HPDE6-E6E7 (cell line): ENCODE results near the gene RAPGEF1.

Source experiments
- DNase-seq: peaks from one replicate; pipeline ENCODE4 v3.0.0; 2011; ENCODE audit warnings: missing footprints; ENCODE audit errors: extremely low spot score

RAPGEF1 gene

DNA sequence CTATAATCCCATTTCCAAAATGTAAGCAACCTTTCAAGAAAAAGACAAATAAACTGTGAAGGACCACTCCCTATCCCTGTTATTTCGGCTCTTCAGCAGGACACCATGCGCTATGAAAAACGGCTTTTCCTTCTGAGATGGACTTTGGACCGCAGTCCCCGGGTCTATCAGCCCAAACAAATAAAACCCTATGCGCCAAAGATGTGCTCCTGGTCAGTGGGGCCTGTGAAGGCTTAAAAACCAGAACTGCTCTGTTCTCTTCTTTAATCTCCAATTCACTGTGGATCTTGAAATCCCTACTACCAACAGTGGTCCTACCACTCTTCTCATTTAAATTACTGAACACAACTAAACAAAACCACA, 33.3 kb downstream of the RAPGEF1 start:
- no peak for DNase-seq

DNA sequence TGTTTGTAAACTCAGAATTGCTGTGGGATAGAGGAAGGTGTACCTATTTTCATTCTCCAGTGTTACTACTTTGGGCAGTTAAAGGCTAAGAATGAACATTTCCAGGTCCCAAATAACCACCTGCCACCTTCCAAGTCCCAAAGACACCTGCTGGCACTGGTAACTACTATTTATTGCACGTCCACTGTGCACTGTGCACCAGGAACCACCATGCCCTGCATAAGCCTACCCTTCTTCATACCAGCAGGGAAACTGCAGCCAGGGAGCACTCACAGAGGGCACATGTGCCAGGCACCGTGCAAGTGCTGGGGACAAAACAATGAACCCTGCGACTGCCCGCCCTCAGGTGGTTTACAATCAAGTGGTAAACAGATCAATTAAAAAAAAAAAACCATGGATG, 34.9 kb downstream of the RAPGEF1 start:
- DNase-seq, result no peak

DNA sequence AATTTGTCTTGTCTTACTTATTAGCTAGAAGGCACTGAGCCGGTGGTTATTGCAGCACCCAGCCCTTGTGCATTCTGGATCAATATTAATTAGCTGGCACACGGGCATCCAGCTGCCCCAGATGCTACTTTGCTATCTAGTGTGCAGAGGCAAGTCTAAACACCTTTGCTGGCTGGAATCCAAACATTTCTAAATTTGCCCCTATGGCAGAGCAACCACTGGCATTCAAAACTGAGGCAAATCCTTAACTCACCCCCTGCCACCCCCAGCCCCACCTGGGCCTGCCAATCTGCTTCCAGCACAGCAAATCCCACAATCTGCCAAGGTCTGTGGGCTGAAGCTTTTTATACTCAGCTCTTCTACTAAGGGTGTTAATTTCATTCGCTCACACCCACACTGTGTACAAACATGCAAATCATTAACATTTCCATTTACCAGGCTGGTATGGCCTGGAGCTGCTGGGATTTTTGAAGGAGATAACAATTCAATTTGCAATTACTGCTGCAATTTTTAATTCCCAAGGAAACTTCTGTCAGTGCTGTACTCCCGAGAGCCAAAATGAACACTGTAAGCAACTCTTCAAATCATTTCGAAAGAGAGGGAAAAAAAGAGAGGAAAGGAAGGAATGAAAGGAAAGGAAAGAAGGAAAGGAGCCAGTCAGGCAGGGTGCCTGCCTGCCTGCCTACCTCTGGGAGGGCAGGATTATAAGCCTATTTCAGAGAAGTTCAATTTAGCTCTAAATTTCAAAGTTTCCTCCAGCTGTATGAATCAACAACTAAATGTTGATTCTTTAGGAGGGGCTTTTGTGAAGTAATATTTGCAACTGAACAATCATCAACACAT, 35.5 kb downstream of the RAPGEF1 start:
- no peak for DNase-seq

DNA sequence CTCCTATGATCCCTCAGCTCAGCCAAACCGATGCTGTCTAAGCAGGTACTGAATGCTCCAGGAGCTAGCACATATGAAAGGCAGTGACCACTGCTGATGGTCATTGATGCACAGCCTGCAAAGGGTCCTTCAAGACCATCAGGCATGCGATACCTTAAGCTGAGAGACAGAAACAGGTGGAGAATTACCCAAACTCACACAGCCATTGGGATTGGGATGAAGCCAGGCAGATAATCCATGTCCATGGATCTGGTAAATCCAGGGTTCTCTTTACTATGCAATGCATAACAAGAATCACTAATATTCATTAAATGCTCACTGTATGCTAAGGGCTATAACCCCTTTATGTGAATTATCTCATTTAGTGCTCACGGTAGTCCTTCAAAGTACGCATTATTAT, 36.2 kb downstream of the RAPGEF1 start:
- no peak for DNase-seq

DNA sequence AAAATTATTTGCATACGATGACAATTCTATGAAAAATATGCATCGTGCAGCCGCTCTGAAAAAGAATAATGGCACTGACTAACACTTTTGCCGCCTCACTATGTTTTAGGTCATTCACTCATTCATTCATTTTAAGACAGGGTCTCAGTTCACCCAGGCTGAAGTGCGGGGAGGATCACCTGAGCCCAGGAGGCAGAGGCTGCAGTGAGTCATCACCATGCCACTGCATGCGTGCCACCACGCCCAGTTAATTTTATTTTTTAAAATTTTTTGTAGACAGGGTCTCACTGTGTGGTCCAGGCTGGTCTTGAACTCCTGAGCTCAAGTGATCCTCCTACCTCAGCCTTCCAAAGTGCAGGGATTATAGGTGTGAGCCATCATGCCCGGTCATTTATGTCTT, 37.0 kb downstream of the RAPGEF1 start:
- no peak for DNase-seq

DNA sequence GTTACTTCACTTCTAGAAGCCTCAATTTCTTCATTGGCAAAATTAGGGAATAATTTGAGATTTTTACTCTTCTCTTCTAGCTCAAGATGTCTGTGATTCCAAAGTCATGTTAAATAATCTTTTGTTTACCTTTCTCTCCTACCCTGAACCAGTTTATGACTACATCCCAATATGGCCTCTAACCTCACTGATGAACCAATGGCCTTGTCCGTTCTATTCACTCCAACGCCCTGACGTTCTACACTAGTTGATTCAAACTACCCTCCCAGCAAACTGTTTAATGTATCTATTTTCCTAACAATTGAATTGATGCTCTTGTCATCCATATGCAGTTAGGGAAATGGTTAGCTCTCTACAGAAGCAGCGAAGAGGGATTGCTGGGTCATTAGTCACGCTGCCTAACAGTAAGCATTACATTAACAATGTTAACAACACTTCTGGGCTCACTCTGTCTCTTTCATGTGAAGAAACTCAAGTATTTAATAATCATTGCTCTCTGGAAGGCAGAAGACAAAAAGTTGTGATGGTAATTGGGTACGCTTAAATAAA, 38.0 kb downstream of the RAPGEF1 start:
- no peak for DNase-seq

DNA sequence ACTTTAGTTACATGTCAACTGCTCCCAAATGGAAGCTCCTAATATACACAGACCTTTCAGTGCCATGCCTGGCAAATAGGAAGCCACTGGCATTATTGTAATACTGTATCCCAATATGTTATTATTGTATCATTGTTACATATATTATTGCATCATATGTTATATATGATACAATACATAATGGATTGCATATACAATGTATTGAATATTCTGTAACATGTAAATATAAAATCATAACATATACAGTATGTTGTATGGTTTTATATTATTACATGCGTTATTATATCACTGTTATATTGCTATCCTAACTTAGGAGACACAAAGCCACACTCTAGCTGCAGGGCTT, 38.5 kb downstream of the RAPGEF1 start:
- DNase-seq, result no peak

DNA sequence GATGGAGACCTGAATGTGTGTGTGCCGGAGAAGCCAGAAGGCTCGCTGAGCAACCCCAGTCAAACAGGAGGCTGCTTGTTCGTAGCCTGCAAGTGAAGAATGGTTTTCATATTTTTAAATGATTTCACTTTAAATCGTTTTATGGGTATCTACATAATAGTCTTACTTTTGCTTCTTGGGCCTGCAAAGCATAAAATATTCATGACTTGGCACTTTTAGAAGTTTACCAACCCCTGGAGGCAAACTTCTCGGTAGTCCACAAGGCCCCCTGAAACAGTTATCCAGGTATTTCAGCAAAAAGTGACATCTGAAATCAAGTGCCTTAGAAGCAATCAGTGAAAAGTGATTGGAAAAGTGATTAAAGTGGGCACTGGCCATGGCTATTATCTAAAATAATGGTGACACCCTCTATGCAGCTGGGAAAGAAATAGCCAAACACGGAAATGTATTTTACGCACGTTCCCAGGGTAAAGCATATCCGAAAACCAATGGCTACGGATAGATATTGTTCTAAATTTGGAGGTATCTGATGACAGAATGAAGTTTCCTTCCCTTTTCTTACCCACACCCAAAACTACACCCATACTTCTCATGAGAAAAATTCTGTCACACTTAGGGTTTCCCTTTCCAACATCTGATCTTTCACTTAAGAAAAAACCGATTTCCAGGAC, 39.0 kb downstream of the RAPGEF1 start:
- no peak for DNase-seq

DNA sequence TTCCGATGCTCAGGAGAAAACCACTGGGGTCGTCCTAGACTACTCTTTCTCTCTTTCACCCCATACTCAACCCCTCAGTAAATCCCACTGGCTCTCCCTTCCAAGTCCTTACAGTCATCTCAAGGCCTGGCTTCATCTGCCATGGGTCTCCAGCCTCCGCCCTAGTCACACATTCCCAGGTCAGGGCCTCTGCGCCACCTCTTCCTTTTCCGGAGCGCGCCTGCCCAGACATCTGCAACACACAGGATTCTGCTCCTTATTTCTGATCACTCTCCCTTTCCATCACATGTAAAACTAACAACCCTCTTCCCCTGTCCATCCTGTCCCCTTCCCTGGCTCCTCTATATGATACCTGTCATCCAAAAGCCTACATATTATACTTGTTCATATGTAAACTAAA, 39.8 kb downstream of the RAPGEF1 start:
- no peak for DNase-seq

DNA sequence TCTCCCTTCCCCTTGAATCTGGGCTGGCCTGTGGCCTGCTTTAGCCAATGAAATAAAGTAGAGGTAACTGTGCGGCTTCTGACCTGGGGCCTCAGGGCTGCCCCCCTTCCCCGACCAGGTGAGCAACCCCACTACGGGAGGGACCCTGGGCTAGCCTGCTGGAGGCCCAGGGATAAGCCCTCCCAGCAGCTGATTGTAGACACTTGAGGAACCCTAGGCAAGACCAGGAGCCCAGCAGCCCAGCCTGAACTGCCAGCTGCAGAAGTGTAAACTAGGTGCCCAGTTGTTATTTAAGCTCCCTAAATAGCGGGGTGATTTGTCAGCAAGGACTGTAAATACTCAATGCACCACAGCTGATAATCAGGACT, 41.3 kb downstream of the RAPGEF1 start:
- DNase-seq, result no peak

DNA sequence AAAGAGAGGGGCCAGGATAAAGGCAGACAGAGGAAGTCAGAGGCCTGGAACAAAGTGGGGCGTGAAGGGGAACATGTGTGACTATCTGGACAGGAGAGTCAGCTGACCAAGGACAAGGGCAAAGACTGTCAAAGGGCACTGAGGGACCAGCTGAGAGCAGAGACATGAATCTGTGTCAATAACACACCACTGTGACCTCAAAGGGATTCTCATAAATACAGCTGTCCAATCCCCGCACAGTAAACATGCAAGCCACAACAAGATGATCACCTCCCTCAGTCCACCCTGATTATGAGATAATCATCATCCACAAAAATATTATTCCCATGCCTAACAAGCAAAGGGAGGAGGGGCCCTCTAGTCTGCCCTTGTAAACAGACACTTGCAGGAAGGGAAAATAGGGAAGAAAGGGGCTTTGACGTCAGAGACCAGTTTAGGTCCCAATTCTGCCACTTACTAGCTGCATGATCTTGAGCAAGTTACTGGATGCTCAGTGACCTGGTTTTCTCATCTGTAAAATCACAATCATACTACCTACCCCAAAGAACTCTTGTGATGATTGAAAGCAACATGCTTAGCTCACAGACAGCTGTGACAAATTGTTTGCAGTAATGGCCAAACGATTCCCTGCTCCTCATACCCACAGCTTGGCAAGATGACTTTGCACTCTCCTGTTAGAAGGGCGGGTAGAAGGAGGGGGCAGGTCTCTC, 41.8 kb downstream of the RAPGEF1 start:
- no peak for DNase-seq

DNA sequence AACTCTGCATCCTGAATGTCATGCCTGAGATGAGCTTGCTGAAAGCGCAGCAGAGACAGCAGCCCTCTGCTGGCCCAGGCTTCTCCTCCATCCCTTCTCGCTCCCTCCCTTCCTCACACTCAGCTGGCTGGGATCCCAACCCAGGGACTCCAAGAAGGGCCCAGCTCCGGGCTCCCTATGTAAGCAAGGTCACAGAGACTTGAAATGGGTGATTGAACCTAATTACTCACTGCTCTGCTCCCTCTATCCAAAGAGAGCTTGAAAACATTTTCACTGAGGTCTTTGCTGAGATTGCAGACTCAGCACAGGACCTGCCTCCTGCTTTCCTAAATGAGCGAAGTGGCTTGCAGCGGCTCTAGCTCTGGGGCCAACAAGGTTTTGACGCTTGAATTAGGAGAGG, 42.8 kb downstream of the RAPGEF1 start:
- DNase-seq, result no peak

DNA sequence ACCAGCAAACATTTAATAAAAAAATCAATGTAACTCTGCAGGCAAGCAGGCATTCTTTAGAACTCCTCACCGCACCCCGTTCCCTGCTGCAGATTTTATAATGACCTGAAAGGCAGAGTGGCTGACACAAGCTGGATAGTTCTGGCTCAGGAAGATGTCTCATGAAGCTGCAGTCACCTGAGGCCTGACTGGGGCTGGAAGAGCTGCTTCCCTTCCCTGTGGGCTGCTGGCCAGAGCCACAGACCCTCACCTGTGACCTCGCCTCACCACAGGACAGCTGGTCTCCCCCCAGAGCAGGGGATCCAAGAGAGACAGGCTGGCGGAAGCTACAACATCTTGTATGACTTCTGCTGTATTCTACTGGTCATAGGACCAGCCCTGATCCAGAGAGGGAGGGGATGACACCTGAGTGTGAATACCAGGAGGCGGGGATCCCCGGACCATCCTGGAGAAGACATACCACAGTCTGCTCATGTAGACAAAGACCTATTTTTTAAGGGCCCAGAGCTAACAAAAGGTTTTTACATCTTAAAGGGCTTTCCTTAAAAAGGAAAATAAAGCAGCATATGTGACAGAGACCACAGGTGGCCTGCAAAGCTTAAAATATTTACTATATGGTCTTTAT, 43.9 kb downstream of the RAPGEF1 start:
- no peak for DNase-seq

DNA sequence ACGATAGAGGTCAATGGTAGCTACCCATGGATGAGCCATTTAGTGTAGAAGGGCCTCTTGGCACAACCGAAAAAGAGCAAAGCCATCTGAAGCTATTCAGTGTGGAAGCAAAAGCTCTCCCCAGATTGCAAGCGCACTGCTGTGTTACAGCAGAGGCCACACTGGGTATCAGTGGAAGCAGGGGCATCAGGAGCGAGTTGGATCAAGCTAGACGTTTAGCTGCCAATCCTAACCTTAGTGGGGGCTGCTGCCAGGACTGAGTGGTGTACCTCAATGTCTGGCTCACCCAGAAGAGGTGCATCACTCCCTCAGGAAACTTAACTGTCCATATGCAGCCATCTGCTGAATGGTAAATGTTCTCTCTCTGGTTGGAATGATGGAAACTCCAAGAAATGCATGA, 44.5 kb downstream of the RAPGEF1 start:
- DNase-seq, result no peak

DNA sequence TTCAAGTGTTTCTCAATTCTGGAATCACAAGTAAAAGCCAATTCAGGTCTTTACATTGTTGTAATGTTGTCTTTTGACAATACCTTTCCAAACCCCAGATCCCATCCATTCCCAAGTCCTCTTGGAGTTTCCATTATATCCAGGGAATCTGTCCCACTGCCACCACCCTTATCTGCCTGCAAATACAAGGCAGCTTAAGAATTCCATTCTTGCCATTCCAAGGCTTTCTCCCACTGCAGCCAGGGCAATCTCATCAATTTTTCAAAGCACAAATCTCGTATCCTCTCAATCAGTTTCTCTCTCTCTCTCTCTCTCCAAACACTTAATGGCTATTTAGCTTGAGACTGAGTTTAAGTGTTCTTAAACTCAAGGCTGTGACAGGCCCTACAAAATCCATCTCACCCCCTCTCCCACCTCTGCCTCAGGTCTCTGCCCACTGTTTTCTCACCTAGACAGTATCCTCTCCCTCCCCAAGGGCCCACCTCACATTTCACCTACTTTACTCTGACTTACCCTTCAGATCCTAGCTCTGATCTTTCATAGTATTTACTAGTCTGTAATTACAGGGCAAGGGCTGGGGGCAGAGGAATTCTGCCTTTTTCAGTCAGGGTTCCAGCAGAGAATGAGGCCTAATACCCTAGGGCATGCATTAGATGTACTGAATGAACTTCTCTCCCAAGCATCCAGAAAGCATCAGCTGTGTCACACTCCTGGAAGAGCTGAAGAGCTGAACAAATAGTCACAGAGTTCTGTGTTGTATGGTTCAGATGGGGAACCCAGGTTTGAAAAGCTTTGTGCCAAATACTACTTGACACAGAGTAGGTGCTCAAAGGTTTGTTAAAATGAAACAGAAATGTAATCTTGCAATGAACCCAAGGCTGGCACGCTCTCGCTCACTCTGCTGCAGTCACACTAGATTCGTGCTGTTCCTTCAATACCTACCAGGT, 46.0 kb downstream of the RAPGEF1 start:
- no peak for DNase-seq

DNA sequence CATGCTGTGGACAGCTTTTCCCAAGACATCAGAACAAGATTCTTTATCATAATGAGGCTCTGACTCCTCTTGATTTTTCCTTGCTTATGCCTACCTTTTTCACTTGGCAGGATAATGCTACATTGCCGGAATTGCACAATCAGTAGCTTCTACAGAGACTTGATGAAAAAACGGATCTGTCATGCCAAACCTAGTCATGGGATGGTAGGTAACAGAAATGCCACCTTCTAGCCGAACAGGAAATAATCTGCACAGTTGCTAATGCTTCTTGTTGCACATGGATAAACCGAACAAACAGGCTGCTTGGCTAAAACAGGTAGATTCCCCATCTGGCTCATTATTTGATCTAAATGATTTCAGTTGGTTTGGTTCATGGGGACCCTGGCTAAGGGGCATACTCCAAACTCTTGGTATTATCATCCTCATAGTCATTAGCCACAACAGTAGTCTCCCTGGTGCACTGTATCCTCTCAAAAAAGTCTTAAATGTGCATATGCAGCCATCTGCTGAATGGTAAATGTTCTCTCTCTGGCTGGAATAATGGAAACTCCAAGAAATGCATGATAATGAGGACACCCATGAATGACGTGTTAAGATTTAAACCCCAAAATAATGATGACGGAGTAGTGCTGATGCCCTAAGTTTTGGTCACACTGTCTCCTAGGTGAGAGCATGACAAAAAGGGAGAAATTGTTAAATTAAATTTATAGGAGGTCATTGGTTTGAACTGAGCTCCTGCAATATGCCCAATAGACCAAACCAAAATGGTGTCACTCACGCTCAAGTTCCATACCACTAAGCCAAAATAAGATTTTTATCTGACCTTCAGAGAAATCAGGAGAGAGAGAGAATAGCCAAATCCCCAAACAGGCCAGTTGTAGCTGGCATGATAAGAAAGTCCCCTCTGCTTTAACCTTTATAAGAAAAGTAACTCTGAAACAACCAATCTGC, 47.0 kb downstream of the RAPGEF1 start:
- no peak for DNase-seq

DNA sequence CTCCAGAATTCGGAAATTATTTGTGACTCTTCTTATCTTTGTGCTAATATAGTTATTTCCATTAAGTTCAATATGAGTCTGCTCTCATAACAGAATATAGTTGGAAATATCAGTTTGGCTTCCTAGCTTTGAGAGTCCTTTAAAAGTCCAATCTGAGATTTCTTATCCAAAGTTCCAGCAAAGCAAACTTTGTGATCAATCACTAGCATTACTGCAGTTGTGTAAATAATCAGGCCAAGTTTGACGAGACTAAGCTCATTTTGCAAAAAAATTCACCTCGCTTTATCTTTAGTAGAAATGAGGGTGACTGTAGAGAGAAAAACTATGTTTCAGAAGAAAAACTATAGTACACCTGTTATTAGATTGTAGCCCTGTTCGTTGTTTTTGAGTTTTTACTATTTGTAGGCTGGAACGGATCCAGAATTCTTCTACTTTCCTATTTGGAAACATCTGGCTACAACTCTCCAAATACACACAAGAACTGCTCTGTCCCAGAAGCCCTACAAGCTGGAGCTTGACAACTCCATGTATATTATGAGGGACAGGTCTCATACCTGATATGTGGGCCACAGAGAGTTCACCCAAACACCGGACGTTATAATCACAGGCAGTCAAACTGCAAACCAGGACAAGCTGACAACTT, 47.8 kb downstream of the RAPGEF1 start:
- no peak for DNase-seq

DNA sequence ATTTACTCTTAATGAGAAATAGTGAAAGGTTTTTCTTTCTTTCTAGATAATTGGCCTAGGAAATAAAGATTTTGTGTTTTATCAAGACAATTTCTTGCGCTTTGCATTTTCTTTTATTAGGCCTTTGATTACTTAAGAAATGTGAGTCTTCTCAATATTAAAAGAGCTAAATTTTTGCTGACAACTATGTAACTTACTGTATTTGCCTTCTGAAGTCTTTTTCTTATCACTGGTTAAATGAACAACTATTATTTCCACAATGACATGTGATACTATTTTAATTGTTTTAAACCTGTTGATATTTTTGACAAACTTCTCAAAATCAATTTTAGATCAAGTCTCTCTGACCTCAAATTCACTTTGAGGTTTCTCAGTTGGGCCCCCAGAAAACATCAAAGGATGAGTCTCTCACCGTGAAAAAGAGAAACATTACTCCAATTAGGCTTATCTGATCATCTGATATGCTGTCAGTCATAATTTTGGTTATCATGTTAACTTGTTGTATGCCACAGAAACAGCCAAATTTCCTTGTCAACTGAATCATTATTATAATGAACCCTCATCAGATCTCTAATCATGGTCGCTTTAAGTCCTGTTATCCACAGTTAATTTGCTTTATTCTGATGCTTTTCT, 48.8 kb downstream of the RAPGEF1 start:
- DNase-seq, result no peak

DNA sequence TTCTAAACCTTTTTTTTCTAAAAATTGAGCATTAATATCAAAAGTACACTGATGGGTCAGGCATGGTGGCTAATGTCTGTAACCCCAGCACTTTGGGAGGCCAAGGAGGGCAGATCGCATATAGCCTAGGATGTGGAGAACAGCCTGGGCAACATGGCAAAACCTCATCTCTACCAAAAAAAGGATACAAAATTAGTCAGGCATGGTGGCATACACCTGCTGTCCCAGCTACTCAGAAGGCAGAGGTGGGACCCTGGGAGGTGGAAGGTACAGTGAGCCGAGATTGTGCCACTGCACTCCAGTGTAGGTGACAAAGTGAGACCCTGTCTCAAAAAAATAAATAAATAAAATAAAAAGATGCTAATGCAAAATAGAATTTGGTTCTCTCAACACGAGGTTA, 49.4 kb downstream of the RAPGEF1 start:
- no peak for DNase-seq
